LNCaP clone FGC (cell line): ENCODE measurements around the gene LYPD3.
A peak's percentile ranks its signal among the peaks of the same experiment; 100 is the strongest.

Source experiments
- DNase-seq: peaks from one replicate; pipeline ENCODE4 v3.0.0-alpha.2; 2011; ENCODE audit warnings: low read depth
- H3K4me3 ChIP-seq: 2 replicates; pipeline ENCODE4 v1.5.1; 2011; ENCODE audit warnings: mild to moderate bottlenecking, low read depth, low read length, control low read depth
- CTCF ChIP-seq: IDR thresholded peaks from 2 replicates; pipeline ENCODE4 v1.5.1; 2012; ENCODE audit warnings: mild to moderate bottlenecking; ENCODE audit not compliant: control insufficient read depth, insufficient read depth; ENCODE audit errors: extremely low read depth

The LYPD3 gene

GRCh38 chr19:43462785-43463380 lies 2.5 kb downstream of the LYPD3 start:
- DNase-seq = no peak
- TF ChIP-seq CTCF = no peak
- H3K4me3 ChIP-seq = peak overlapping the region; percentile 60

GRCh38 chr19:43462383-43462782 lies 3.0 kb downstream of the LYPD3 start:
- peak overlapping the region; percentile 60 for H3K4me3 ChIP-seq
- TF ChIP-seq CTCF = no peak
- DNase-seq = no peak

- no peak for DNase-seq
- no peak overlapping the region for H3K4me3 ChIP-seq
- TF ChIP-seq CTCF = no peak
Measured at GRCh38 chr19:43461303-43461702, 4.1 kb downstream of the LYPD3 start.

GRCh38 chr19:43460362-43461016 lies 4.9 kb downstream of the LYPD3 start:
- H3K4me3 ChIP-seq = no peak overlapping the region
- DNase-seq = no peak
- no peak for TF ChIP-seq CTCF

- H3K4me3 ChIP-seq = no peak overlapping the region
- TF ChIP-seq CTCF = no peak
- no peak for DNase-seq
Measured at GRCh38 chr19:43457809-43458208, 7.6 kb downstream of the LYPD3 start.

GRCh38 chr19:43455321-43456113 lies 9.9 kb downstream of the LYPD3 start:
- no peak overlapping the region for H3K4me3 ChIP-seq
- TF ChIP-seq CTCF = no peak
- peak; percentile 71 for DNase-seq
